Breast epithelium (tissue), 4 donors: Measurements from ENCODE around the gene EGFL7. TPM values are rescaled to one million over a fixed set of nuclear protein-coding genes. Genes with fewer than 3 reads are reported as not detected.

Experiments used
- DNase-seq, 2 donors: peaks; one replicate each; pipeline ENCODE4 v3.0.0-alpha.2; 2019; ENCODE audit warnings: low spot score in 2 of 2
- H3K27ac ChIP-seq, 2 donors: fragments of 200-600 bp; sonication (generic) in 1 of 2; one replicate each; pipeline ENCODE4 v1.5.1; 2016 to 2019; ENCODE audit warnings: mild to moderate bottlenecking in 1 of 2
- H3K27me3 ChIP-seq, 2 donors: fragments of 200-600 bp; sonication (generic) in 1 of 2; one replicate each; pipeline versions ENCODE4 v1.5.1 to v1.6.0; 2017 to 2019; ENCODE audit warnings: control low read depth in 1 of 2, mild to moderate bottlenecking in 1 of 2
- H3K36me3 ChIP-seq: fragments of 200-600 bp; one replicate; pipeline ENCODE4 v1.5.1; 2019
- H3K4me1 ChIP-seq, 2 donors: fragments of 200-600 bp; sonication (generic); one replicate each; pipeline ENCODE4 v1.5.1; 2016 to 2019; ENCODE audit warnings: control low read depth in 1 of 2
- H3K4me3 ChIP-seq, 3 donors: fragments of 200-600 bp; sonication (generic); 1 replicate in 2 of 3; 2 replicates in 1 of 3; pipeline ENCODE4 v1.5.1; 2016 to 2019; ENCODE audit warnings: mild to moderate bottlenecking in 3 of 3, moderate library complexity in 2 of 3
- H3K9me3 ChIP-seq, 2 donors: fragments of 200-600 bp; sonication (generic) in 1 of 2; one replicate each; pipeline ENCODE4 v1.5.1; 2016 to 2019; ENCODE audit warnings: control low read depth in 1 of 2
- CTCF ChIP-seq, 3 donors: fragments of 450-650 bp; IDR thresholded peaks; one replicate each; pipeline ENCODE4 v1.5.1; 2016 to 2017; ENCODE audit warnings: antibody characterized with exemption in 3 of 3, mild to moderate bottlenecking in 3 of 3, moderate library complexity in 3 of 3
- POLR2A ChIP-seq: fragments of 450-650 bp; IDR thresholded peaks from one replicate; pipeline ENCODE4 v1.6.1; 2016; ENCODE audit warnings: antibody characterized with exemption, mild to moderate bottlenecking, moderate library complexity
- POLR2AphosphoS5 ChIP-seq, 3 donors: sonication (generic); formaldehyde crosslinking; IDR thresholded peaks; one replicate each; pipeline ENCODE4 v1.6.1; 2017; ENCODE audit warnings: antibody characterized with exemption in 3 of 3
- intact Hi-C: fragments of 100-400 bp; cut with DNase I; formaldehyde crosslinking; loops from one replicate; pipeline ENCODE4 v1.15.1; 2023; ENCODE audit warnings: low total_unique reads
- total RNA-seq, 3 donors: library from RNA; depleted of rRNA; stranded (reverse); fragments of >200 nt; gene quantifications; one replicate each; pipeline ENCODE4 v1.1.0, GENCODE V29; 2016

Gene EGFL7
- total RNA-seq, 3 donors from 2014 or later: 48.9 to 138 (median 53.4) TPM

- Histone ChIP-seq H3K4me3 (no peak overlapping the region), H3K4me1 (peaks cover 0 to 11% of the 10 kb centered on the region in 2 donors), H3K36me3 (no peaks in the 10 kb centered on the region), H3K27ac (no peak overlapping the region), H3K9me3 (no peaks in the 10 kb centered on the region), H3K27me3 (no peaks in the 10 kb centered on the region)
- no peak for TF ChIP-seq CTCF (IDR thresholded peaks at IDR 0.05)
- no peak for TF ChIP-seq POLR2AphosphoS5 (IDR thresholded peaks at IDR 0.05)
- TF ChIP-seq POLR2A: no peak
- intact Hi-C loops: loop anchor here (5.0 kb wide), 1 partner anchor 129 kb away; no protein-coding TSS in a partner anchor
- no peak for DNase-seq
Observed at GRCh38 chr9:136621734-136622093, 41.0 kb upstream of the EGFL7 start.

GRCh38 chr9:136622538-136622948, 40.2 kb upstream of the EGFL7 start:
- Histone ChIP-seq H3K36me3 (no peaks in the 10 kb centered on the region), H3K4me1 (peaks cover 0 to 11% of the 10 kb centered on the region in 2 donors), H3K4me3 (no peak overlapping the region), H3K27ac (peak overlapping the region in 1 of 2 donors; percentile 36), H3K9me3 (no peaks in the 10 kb centered on the region), H3K27me3 (no peaks in the 10 kb centered on the region)
- intact Hi-C loops: loop anchor here (5.0 kb wide), 1 partner anchor 130 kb away; no protein-coding TSS in a partner anchor
- DNase-seq: no peak
- TF ChIP-seq CTCF (IDR thresholded peaks at IDR 0.05) (no peak), POLR2AphosphoS5 (IDR thresholded peaks at IDR 0.05) (no peak), POLR2A (no peak)

- Histone ChIP-seq H3K9me3 (no peaks in the 10 kb centered on the region), H3K27ac (peak overlapping the region; percentile 36 to 54), H3K4me3 (no peak overlapping the region), H3K27me3 (no peaks in the 10 kb centered on the region), H3K4me1 (peaks cover 0 to 11% of the 10 kb centered on the region in 2 donors), H3K36me3 (no peaks in the 10 kb centered on the region)
- intact Hi-C loops: loop anchor here (5.0 kb wide), 1 partner anchor 131 kb away; no protein-coding TSS in a partner anchor
- DNase-seq: no peak
- no peak for TF ChIP-seq POLR2AphosphoS5 (IDR thresholded peaks at IDR 0.05)
- TF ChIP-seq CTCF (IDR thresholded peaks at IDR 0.05): no peak
- no peak for TF ChIP-seq POLR2A
Observed at GRCh38 chr9:136623016-136623841, 39.5 kb upstream of the EGFL7 start.

- DNase-seq: peak in 1 of 2 donors; percentile 87
- H3K36me3 ChIP-seq: no peaks in the 10 kb centered on the region
- peaks cover 0 to 11% of the 10 kb centered on the region in 2 donors for H3K4me1 ChIP-seq
- no peak for TF ChIP-seq CTCF (IDR thresholded peaks at IDR 0.05)
- peak in 2 of 3 donors; percentile 44 to 47 for TF ChIP-seq POLR2AphosphoS5 (IDR thresholded peaks at IDR 0.05)
- H3K27me3 ChIP-seq: no peaks in the 10 kb centered on the region
- intact Hi-C loops: loop anchor here (1.0 to 5.0 kb wide), 2 partner anchors 16 to 132 kb away; no protein-coding TSS in a partner anchor
- no peaks in the 10 kb centered on the region for H3K9me3 ChIP-seq
- peak overlapping the region; percentile 36 to 54 for H3K27ac ChIP-seq
- H3K4me3 ChIP-seq: no peak overlapping the region
Observed at GRCh38 chr9:136623842-136624183, 38.9 kb upstream of the EGFL7 start.
